Stimulated activated CD8-positive, alpha-beta memory T cell treated with anti-CD3 and anti-CD28 coated beads, Interleukin-15, amount 100 ng/mL, for 4 hours (primary cell): Measurements from ENCODE around the gene ACP4.
"Not testable (repeated sequence)": the region's sequence is repeated elsewhere in the genome, so short reads cannot be mapped to it uniquely, and the experiment has no call there.

Source experiments
- DNase-seq, 2 donors: peaks; one replicate each; pipeline ENCODE4 v3.0.0-alpha.2; 2020; ENCODE audit warnings: low read depth in 2 of 2

Gene ACP4

GRCh38 chr19:50777261-50777660, 13.0 kb upstream of the ACP4 start:
- DNase-seq = no peak

- DNase-seq = no peak
Observed at GRCh38 chr19:50777830-50778303, 12.3 kb upstream of the ACP4 start.

DNA sequence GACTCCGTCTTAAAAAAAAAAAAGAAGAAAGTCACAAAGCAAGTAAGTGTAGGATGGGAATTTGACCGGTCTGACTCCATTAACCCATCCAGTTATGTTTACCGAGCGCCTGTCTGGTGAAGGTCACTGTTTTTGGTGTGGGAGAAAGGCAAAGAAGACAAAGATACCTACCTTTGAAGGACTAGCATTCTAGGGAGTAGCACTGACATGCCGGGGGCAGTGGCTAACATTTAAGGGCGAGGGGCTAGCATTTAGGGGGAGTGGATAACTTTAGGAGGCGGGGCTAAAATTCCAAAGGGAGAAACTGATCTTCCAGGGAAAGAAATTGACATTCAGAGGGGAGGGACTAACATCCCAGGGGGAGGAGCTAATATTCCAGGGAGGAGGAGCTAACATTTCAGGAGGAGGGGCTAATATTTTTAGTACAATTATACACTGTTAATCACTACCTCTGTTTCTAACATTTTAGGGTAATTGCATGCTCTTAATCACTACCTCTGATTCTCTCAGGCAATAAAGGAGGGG, 11.2 kb upstream of the ACP4 start:
- DNase-seq = no peak

DNA sequence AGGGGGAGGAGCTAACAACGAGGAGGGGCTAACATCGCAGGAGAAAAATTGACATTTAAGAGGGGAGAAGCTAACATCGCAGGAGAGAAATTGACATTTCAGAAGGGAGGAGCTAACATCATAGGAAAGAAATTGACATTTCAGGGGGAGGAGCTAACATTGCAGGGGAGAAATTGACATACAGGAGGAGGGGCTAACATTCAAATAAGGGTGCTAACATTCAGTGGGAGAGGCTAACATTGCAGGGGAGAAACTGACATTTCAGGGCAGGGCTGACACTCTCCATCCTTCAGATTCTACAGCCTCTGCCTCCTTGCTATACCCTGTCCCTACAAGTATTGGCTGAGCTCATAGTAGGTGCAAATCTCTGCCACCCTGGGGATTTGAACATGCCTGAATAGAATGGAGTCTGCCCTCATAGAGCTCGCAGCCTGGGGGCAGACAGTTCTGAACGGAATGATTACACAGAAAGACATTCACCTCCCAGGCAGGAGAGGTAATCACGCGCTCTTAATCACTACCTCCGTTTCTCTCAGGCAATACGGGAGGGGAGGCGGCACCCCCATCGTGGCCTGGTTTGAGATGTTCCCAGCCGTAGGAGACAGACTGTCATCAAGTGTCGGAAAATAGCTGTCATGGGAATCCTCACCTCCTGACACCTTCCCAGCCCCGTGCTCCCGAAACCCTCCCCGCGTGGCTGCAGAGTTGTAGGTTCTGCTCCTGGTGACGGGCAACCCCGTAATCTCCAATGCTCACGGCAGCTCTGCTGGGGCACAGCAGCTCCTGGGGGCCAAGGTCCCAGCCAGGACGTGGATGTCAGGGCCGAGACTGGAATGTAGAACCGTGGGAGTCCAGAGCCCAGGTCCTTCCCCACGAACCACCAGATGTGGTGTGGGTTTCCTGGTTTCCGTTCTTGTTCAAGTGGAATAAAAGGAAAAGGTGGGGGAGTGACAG, 10.4 kb upstream of the ACP4 start:
- DNase-seq = no peak

GRCh38 chr19:50780753-50781435, 9.3 kb upstream of the ACP4 start:
- no peak for DNase-seq

DNA sequence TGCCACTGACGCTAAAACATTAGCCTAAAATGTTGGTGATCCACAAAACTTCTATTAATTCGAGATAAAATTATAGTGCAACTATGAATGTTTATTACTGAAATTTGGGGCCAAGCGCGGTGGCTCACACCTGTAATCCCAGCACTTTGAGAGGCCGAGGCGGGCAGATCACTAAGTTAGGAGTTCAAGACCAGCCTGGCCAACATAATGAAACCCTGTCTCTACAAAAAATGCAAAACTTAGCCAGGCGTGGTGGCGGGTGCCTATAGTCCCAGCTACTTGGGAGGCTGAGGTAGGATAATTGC, 6.4 kb upstream of the ACP4 start:
- DNase-seq = not testable (repeated sequence)

GRCh38 chr19:50784710-50785109, 5.5 kb upstream of the ACP4 start:
- DNase-seq = no peak

DNA sequence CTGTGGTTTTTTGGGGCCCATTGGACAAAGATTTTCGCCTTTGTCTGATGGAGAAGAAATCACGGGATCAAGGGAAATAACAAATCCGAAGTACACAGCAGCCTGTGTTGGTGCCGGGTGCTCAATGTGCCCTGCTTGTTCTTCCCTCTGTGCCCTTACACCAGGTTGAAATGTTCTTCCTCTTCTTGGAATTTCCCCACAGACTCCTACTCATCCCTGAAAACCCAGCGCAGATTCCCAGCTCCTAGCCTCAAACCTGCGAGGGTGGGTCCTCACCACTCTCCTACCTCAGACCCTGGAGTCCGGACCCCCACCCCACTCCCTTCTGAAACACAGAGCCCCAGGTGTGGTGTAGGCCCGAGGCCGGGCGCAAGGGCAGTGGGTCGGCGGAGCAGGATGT, 4.9 kb upstream of the ACP4 start:
- no peak for DNase-seq

DNA sequence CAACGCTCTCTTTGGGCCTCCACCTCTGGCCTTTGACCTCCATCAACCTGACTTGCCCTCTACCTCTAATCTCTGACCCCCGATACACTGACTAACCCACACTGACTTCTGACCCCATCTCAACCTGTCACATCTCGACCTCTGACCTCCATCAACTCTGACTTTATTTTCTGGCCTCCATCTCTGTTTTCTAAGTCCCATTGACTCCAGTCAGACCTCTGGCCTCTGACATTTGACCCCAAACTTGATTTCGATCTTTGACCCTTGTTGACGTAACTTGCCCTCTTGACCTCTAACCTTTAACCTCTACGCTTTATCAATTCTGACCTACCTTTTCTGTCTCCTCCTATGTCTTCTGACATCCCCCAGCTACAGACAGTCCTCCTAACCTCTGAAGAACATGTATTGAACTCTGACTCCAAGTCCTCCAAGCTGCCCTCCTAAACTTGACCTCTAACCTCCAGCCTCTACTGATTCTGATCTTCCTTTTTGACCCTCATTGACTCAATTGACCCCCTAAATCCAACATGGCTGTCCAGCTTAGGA, 780 bp downstream of the ACP4 start:
- no peak for DNase-seq

DNA sequence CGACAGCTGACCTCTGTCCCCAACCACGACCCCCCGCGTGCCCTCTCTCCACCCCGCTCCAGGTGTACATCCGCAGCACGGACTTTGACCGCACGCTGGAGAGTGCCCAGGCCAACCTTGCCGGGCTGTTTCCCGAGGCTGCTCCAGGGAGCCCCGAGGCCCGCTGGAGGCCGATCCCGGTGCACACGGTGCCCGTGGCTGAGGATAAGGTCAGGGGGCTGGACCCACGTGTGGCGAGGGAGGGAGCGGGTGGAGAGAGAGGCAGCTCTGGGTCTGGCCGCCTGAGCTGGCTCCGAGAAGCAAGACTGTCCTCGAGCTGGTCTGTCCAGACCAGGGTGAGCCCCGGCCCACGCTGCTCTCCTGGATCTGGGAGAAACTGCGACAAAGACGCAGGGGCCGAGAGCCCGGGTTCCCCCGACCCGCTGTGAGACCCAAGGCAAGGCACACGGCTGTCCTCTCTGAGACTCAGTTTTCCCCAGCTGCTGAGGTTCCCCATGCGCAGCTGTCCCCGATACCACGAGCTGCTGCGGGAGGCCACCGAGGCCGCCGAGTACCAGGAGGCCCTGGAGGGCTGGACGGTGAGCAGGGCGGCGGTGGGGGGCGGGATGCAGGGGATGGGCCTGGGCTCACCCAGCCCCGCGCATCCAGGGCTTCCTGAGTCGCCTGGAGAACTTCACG, 1.5 kb downstream of the ACP4 start:
- DNase-seq = no peak

GRCh38 chr19:50792272-50793250, 2.3 kb downstream of the ACP4 start:
- no peak for DNase-seq

- DNase-seq = no peak
Observed at GRCh38 chr19:50793558-50794065, 3.4 kb downstream of the ACP4 start.

DNA sequence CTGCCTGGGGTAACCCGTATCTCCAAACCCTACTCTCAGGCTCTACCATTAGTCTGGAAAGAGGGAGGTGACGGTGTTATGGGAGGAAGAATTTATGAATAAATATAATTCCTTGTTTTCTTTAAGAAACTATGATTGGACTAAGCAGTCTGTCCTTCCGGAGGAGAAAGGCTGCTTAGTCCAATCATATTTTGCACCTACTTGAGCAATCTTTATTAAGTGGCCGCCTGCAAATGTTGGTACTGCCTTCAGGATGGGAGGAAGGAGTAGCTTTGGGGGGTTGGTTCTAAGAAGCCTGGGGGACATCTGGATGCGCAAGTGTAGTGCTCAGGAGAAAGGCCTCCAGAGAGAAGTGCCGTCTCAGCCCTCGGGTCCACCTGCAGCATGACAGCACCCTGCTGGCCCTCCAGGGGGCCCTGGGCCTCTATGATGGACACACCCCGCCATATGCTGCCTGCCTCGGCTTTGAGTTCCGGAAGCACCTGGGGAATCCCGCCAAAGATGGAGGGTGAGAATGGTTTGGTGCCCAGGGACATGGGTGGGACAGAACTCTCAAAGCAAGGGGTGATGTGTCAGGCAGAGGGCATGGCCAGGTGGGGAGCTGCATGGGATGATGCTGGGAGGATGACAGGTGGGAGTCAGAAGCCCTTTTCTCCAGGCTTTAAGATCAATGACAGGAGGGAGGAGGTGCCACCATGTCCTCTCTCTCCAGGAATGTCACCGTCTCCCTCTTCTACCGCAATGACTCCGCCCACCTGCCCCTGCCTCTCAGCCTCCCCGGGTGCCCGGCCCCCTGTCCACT, 4.1 kb downstream of the ACP4 start:
- DNase-seq = no peak

DNA sequence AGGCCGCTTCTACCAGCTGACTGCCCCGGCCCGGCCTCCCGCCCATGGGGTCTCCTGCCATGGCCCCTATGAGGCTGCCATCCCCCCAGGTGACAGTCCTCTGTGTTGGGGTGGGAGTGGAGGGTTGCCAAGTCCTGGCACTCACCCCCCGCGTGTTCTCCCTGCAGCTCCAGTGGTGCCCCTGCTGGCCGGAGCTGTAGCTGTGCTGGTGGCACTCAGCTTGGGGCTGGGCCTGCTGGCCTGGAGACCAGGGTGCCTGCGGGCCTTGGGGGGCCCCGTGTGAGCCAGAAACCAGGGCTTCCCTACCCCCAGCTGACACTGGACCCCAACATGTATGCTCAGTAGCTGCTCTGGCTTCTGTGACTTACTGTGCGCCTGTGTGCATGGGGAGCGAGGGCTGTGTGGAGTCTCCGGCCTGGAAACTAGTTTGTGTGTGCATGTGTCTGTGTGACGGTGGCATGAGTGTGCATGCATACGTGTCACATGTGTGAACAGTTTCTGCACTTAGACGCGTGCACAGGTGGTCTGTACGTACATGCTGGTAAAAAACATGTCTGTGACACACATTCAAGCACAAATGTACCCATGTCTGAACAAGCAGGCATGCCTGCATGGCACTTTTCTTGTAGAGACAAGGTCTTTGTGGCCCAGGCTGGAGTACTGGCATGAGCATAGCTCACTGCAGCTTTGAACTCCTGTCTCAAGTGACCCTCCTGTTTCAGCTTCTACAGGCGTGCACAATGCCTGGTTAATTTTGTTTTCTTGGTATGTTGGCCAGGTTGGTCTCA, 4.9 kb downstream of the ACP4 start:
- DNase-seq = no peak

GRCh38 chr19:50795664-50796073, 5.5 kb downstream of the ACP4 start:
- DNase-seq = no peak

DNA sequence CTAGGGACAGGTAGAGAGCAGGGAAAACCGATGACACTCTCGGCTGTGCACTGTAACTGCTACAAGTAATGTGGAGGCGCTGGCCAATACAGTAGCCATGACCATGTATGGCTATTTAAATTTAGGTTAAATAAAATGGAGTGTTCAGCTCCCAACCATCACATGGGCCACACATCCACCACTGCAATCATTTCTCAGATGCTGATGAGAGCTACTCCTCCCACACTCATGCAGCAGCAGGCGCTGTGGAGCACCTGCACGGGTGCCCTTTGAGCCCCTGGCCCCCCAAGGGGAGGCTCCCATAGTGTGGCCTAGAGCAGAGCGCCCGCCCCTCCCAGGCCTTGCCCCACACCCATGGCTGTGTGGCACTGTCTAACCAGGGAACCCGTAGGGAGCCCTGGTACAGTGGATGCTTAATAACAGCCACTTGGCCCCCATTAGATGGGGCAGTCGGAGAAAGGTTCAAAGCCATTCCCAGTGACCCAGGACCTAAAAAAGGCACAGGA, 6.0 kb downstream of the ACP4 start:
- no peak for DNase-seq

DNA sequence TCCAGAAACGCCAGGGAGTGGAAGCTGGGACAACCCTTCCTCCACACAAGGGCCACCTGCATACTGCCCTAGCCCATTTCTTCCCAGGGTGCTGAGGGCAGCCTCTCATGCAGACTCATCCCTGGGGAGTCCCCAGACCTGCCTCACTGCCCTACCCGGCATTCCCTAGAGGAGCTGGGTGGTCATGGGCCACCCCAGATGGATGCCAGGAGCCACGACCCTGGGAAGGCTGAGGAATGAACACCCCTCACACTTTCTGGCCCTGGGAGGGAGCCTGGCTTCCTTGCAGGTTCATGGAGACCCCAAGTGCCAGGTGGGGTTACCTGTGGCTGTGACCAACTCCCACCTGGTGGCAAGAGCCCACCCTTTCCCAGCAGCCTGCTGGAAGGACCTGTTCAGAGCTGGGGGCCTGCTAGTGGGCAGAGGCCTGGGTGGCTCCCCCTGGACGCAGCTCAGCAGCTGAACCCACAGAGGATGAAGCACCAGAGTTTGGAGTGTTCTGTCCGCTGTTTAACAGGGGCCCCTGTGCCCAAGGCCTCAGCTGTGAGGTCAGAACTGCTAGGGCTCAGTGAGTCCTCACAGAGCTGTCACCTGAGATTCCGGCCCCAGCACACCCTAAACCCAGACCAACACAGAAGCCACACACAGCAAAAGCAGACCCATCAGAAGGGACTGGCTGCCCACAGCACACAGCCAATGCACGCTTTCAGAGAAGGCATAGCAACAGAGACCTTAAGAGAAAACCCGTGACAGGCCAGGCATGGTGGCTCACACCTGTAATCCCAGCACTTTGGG, 6.6 kb downstream of the ACP4 start:
- no peak for DNase-seq

DNA sequence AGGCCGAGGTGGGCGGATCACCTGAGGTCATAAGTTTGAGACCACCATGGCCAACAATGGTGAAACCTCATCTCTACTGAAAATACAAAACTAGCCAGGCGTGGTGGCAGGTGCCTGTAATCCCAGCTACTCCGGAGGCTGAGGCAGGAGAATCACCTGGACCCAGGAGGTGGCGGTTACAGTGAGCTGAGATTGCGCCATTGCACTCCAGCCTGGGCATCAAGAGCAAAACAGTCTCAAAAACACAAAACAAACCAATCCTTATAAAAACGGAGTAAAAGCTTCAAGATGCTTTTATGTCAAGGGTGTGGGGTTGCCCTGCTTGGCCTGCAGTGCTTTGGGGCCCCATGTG, 7.2 kb downstream of the ACP4 start:
- no peak for DNase-seq
